Stimulated activated naive B cell treated with anti-CD40 and anti-IgM and Interleukin-4, amounts not matched to agents 10 μg/mL and 1 μg/mL and 100 μg/mL, for 72 hours (primary cell): ENCODE measurements around the gene USHBP1.
A peak's percentile ranks its signal among the peaks of the same experiment; 100 is the strongest.

Experiments used
- ATAC-seq, 2 donors: fragments of 150-1000 bp; cut with Tn5 transposase; replicated peaks; 2 replicates each; pipeline ENCODE4 v1.10.0; 2021; ENCODE audit warnings: moderate library complexity in 1 of 2
- DNase-seq: peaks from one replicate; pipeline ENCODE4 v3.0.0; 2021
- H3K27ac Mint-ChIP-seq: one replicate; pipeline ENCODE4 v1.8.0; 2022; ENCODE audit warnings: mild to moderate bottlenecking, mixed read lengths
- H3K27me3 Mint-ChIP-seq, 2 donors: one replicate each; pipeline ENCODE4 v1.8.0; 2022; ENCODE audit warnings: mixed read lengths in 2 of 2
- H3K36me3 Mint-ChIP-seq, 2 donors: one replicate each; pipeline ENCODE4 v1.8.0; 2022; ENCODE audit warnings: mixed read lengths in 2 of 2, mild to moderate bottlenecking in 1 of 2
- H3K4me1 Mint-ChIP-seq, 2 donors: one replicate each; pipeline ENCODE4 v1.8.0; 2022; ENCODE audit warnings: mixed read lengths in 2 of 2, mild to moderate bottlenecking in 1 of 2
- H3K4me3 Mint-ChIP-seq, 2 donors: one replicate each; pipeline ENCODE4 v1.8.0; 2022; ENCODE audit warnings: mild to moderate bottlenecking in 2 of 2, mixed read lengths in 2 of 2, moderate library complexity in 1 of 2
- H3K9me3 Mint-ChIP-seq, 2 donors: one replicate each; pipeline ENCODE4 v1.8.0; 2022; ENCODE audit warnings: mixed read lengths in 2 of 2, mild to moderate bottlenecking in 1 of 2

USHBP1 gene

DNA sequence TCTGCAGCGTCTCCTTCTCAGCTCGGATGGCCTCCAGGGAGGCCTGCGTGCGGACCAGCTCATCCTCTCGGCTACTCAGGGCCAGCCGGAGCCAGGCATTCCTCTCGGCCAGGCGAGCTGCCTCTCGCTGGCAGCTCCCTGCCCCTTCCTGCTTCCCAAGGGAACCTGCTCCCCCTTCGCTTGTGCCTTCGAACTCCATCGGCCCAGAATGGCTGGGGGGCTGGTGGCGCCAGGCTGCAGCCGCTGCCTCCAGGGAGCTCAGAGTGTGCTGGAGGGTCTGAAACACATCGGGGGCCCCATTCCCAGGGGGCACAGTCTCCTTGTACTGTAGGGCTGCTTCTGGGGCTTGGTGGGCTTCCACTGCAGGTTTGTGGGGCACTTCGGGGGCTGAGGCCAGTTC lies 2.0 kb downstream of the USHBP1 start:
- H3K9me3 Mint-ChIP-seq = peaks cover 8 to 10% of the 10 kb centered on the region in 2 donors
- ATAC-seq (no peak), DNase-seq (no peak)
- H3K27ac Mint-ChIP-seq = no peak overlapping the region
- peaks cover 3 to 5% of the 10 kb centered on the region in 2 donors for H3K36me3 Mint-ChIP-seq
- H3K27me3 Mint-ChIP-seq = peaks cover 0 to 4% of the 10 kb centered on the region in 2 donors
- H3K4me3 Mint-ChIP-seq = no peak overlapping the region
- H3K4me1 Mint-ChIP-seq = peaks cover 6 to 9% of the 10 kb centered on the region in 2 donors

DNA sequence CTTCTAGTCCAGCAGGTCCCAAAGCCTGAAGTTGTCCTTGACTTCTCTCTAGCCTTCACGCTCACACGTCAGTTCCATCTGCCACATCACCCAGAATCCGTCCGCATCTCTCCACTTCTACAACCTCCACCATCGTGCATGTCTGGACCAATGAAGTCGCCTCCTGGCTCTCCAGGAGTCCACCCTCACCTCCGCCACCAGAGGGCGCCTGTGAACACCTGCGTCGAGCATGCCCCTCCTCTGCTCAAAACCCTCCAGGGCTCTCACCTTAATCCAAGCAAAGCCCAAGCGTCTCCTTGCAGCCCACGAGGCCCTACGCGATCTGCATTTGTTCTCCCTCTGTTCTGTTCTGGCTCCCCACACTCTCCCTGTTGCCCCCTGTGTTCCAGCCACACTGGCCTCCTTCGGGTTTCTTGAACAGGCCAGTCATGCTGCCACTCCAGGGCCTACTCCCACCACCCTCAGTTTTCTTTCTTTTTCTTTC lies 3.7 kb downstream of the USHBP1 start:
- DNase-seq (peak; percentile 78), ATAC-seq (peak; percentile 99)
- Mint-ChIP-seq H3K36me3 (peaks cover 3 to 5% of the 10 kb centered on the region in 2 donors), H3K9me3 (peaks cover 8 to 10% of the 10 kb centered on the region in 2 donors), H3K4me1 (peaks cover 6 to 9% of the 10 kb centered on the region in 2 donors), H3K27ac (no peak overlapping the region), H3K27me3 (peaks cover 0 to 4% of the 10 kb centered on the region in 2 donors), H3K4me3 (no peak overlapping the region)

DNA sequence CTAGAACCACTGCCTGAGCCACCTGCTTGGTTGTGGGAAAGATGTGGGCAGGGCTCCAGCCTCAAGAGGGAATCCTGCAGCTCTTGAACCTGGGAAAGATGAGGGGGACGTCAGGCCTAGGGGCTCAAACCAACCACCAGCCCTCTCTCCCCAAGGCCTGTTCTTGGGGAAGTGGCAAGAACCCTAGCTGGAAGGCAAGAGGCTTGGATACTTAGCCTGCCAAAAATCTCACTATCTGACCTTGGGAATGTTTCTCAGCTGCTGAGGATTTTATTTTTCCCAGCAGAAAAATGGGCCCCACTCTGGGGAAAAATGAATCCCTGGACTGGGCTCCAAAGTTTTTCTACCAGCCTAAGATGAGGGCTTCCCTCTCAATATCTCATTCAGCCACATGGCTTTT lies 4.6 kb downstream of the USHBP1 start:
- peaks cover 6 to 9% of the 10 kb centered on the region in 2 donors for H3K4me1 Mint-ChIP-seq
- H3K4me3 Mint-ChIP-seq = no peak overlapping the region
- peaks cover 8 to 10% of the 10 kb centered on the region in 2 donors for H3K9me3 Mint-ChIP-seq
- no peak overlapping the region for H3K27ac Mint-ChIP-seq
- DNase-seq = no peak
- peaks cover 0 to 4% of the 10 kb centered on the region in 2 donors for H3K27me3 Mint-ChIP-seq
- ATAC-seq = no peak
- H3K36me3 Mint-ChIP-seq = peaks cover 3 to 5% of the 10 kb centered on the region in 2 donors

DNA sequence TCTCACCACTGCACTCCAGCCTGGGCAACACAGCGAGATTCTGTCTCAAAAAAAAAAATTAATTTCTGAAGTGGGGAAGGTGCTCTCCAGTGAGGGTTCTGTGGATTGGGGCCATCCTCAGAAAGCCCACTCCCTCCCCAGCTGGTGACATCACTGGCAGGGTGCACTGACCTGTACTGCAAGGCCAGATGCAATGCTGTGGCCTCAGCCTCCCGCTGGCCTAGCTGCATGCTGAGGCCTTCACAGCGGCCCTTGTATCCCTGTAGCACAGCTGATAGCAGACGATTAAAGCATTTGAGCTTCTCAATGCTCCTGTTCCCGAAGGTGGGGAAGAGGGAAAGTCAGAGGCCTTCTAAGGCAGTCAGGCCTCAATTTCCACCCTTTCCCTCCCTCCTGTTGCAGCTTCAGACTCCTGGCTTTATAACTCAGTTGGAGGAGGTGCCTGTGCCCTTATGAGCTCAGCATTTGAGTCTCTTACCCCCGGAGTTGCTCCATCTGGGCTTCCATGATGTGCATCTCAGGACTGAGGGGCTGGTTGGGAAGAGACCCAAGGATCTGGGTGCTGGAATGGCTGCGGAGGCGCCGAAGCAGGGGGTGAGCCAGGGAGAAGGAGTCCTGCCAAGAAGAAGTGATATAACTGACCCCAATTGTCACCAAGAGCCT lies 5.3 kb downstream of the USHBP1 start:
- ATAC-seq (no peak), DNase-seq (no peak)
- H3K27ac Mint-ChIP-seq = no peak overlapping the region

DNA sequence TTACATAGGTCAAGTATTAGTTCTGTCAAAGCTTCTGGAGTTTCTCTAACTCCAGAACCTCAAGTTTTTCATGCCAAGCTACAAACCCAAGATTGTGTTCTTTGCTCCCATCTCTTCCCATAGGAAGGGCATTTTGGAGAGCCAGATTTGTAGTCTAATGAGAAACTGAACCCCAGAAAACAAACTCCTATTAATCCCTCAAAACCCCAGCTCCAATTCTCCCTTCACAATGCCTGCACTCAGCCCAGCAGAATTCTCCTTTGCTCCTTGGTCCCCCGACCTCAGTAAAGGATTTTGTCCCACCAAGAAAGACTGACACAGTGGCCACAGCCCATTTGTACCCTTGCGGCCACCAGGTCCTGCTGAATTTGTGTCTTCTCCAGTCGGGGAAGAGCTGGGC lies 8.4 kb downstream of the USHBP1 start:
- peaks cover 0 to 4% of the 10 kb centered on the region in 2 donors for H3K27me3 Mint-ChIP-seq
- peaks cover 5 to 6% of the 10 kb centered on the region in 2 donors for H3K4me1 Mint-ChIP-seq
- H3K9me3 Mint-ChIP-seq = peaks cover 8 to 10% of the 10 kb centered on the region in 2 donors
- DNase-seq (no peak), ATAC-seq (no peak)
- no peak overlapping the region for H3K27ac Mint-ChIP-seq
- no peak overlapping the region for H3K4me3 Mint-ChIP-seq
- H3K36me3 Mint-ChIP-seq = peaks cover 3 to 5% of the 10 kb centered on the region in 2 donors

More for the DNA sequence above, 5.3 kb downstream of the USHBP1 start:
- H3K4me3 Mint-ChIP-seq = no peak overlapping the region
- peaks cover 8 to 10% of the 10 kb centered on the region in 2 donors for H3K9me3 Mint-ChIP-seq
- peaks cover 5 to 6% of the 10 kb centered on the region in 2 donors for H3K4me1 Mint-ChIP-seq
- peaks cover 0 to 4% of the 10 kb centered on the region in 2 donors for H3K27me3 Mint-ChIP-seq
- peaks cover 3 to 5% of the 10 kb centered on the region in 2 donors for H3K36me3 Mint-ChIP-seq

DNA sequence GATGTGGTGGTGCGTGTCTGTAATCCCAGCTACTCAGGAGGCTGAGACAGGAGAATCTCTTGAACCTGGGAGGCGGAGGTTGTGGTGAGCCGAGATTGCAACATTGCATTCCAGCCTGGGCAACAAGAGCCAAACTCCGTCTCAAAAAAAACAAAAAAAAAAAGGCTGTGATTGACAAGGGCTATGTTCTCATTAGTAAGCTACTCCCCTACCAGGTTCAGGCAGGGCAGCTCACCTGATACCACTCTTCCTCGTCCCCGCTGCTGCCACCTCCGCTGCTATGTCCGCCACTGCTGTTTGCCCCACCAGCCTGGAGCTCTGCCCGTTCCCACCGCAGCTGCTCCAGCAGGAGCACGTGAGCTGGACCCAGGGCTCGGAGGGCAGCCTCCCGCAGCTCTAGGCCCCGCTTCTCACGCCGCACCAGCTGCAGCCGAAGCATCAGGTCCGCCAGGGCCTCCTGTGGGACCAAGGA lies 9.4 kb downstream of the USHBP1 start:
- no peaks in the 10 kb centered on the region for H3K4me1 Mint-ChIP-seq
- ATAC-seq (no peak), DNase-seq (no peak)
- H3K4me3 Mint-ChIP-seq = no peak overlapping the region
- H3K9me3 Mint-ChIP-seq = peaks cover 5 to 6% of the 10 kb centered on the region in 2 donors
- no peak overlapping the region for H3K27ac Mint-ChIP-seq
- no peaks in the 10 kb centered on the region for H3K36me3 Mint-ChIP-seq
- H3K27me3 Mint-ChIP-seq = no peaks in the 10 kb centered on the region

DNA sequence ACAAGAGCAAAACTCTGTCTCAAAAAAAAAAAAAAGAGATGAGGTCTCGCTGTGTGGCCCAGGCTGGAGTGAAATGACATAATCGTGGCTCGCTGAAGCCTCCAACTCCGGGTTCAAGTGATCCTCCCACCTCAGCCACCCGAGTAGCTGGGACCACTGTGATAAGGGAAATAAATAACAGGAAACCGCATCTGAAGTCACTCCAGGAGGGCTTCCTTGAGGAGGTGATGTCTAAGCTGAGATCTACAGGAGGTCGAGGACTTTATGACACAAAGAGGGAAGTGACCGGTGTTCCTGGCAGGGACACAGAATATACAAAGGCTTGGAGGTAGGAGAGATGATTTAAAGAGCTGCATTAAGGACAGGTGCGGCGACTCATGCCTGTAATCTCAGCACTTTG lies 9.9 kb downstream of the USHBP1 start:
- H3K9me3 Mint-ChIP-seq = peaks cover 3 to 4% of the 10 kb centered on the region in 2 donors
- H3K27ac Mint-ChIP-seq = no peak overlapping the region
- ATAC-seq (no peak), DNase-seq (no peak)
- H3K36me3 Mint-ChIP-seq = no peaks in the 10 kb centered on the region
- no peaks in the 10 kb centered on the region for H3K4me1 Mint-ChIP-seq
- no peaks in the 10 kb centered on the region for H3K27me3 Mint-ChIP-seq
- no peak overlapping the region for H3K4me3 Mint-ChIP-seq

DNA sequence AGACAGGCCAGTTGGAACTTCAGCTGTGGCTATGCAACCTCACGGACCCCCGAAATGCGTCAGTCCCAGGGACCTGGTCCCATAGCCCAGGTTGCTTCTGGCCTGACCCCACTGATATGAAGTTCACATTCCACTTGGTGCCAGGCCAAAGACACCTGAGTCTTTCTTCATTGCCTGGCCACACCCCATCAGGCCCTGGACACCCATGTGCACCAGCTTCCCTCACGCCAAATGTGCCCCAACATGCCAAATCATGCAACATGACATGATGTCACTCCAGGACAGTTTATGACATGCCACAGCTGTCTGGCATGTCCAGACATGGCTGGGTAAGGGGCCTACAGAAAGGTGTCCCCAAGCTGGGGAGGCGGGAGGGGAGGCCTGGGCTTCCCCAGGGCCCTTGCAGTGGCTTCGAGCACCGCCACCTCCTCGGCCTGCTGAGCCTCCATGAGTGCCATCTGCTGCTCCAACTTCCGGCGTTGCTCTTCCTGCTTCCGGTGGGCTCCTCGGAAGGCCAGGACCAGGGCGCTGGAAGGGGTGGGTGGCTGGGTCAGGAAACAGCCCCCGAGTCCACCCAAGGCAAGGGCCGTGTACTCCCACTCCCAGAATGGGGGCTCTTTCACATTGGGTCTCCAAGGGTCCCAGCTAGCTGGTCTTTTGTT lies 14.5 kb downstream of the USHBP1 start:
- H3K4me3 Mint-ChIP-seq = no peak overlapping the region

DNA sequence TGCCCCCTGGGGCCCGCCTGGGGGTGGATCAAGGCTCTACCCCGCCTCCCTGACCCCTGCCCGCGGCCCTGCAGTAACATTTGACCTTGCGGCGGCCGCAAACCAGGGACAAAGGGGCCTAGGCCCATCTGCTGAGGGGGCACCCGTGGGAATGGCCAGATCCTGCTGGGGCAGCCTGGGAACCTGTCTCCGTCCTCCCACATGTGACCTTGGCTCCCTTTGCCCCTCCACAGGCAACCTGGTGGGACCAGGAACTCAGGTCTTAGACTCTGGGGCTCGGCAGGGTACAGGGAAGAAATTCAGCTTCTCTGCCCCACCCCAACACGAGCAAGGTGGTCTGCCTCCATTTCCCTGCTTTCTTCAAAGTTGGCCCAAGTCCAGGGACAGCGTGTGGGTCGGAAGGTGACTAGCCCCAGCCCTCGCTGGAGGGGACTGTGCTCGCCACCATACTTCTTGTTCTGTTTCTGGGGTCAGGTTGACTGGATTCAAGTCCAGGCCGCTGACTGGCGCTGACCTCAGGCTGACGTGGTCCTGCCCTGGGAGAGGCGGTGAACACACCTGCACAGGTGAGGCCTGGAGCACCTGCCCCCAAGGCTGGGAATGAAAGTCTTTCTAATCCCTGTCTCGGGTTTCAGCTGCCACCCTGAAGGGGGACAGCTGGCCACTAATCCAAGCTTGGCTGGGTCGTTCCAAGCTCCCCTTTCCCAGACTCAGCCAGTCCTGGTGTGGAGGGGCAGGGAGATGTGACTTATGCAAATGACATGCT lies 16.4 kb downstream of the USHBP1 start:
- no peaks in the 10 kb centered on the region for H3K36me3 Mint-ChIP-seq
- DNase-seq (no peak), ATAC-seq (no peak)
- no peak overlapping the region for H3K27ac Mint-ChIP-seq
- no peak overlapping the region for H3K4me3 Mint-ChIP-seq
- H3K9me3 Mint-ChIP-seq = no peaks in the 10 kb centered on the region
- H3K4me1 Mint-ChIP-seq = peaks cover 12 to 15% of the 10 kb centered on the region in 2 donors
- no peaks in the 10 kb centered on the region for H3K27me3 Mint-ChIP-seq

More for the DNA sequence above, 14.5 kb downstream of the USHBP1 start:
- no peak overlapping the region for H3K27ac Mint-ChIP-seq
- no peaks in the 10 kb centered on the region for H3K9me3 Mint-ChIP-seq
- peaks cover 8 to 15% of the 10 kb centered on the region in 2 donors for H3K4me1 Mint-ChIP-seq
- no peaks in the 10 kb centered on the region for H3K36me3 Mint-ChIP-seq
- ATAC-seq (no peak), DNase-seq (no peak)
- no peaks in the 10 kb centered on the region for H3K27me3 Mint-ChIP-seq

DNA sequence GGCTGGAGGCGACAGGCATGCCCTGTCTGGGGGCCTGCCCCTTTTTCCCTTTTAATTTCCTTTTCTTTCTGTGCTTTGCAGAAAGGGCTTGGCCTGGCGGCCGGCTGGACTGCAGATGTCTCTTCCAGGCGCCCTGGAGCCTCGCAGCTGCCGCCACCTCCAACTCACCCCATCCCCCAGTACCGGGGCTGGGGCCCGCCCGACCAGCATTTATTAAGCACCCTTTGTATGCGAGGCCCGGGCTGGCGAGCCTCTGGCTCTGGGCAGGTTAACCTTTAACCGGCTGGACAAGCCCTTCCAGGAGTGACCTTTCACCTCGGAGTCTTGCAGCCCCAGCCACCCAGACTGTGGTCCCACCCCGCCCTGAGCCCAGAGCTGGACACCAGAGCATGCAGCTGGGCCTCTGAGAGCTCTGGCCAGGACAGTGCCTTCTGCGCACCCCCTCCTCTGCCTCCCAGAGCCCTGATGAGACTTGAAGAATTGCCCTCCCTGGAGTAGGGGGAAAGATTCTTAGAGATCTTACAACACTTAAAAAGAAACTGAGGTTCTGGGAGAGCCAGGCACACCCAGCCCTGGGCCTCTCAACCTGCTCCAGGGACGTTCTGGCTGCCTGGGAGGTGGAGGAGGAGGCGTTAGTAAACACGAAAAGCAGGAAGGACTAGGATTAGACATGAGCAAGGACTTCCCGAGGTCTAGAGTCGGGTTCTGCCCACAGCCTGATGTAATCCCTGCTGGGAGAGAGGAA lies 17.7 kb downstream of the USHBP1 start:
- peak overlapping the region; percentile 98 for H3K4me3 Mint-ChIP-seq
- ATAC-seq (peak; percentile 10 to 20), DNase-seq (no peak)

DNA sequence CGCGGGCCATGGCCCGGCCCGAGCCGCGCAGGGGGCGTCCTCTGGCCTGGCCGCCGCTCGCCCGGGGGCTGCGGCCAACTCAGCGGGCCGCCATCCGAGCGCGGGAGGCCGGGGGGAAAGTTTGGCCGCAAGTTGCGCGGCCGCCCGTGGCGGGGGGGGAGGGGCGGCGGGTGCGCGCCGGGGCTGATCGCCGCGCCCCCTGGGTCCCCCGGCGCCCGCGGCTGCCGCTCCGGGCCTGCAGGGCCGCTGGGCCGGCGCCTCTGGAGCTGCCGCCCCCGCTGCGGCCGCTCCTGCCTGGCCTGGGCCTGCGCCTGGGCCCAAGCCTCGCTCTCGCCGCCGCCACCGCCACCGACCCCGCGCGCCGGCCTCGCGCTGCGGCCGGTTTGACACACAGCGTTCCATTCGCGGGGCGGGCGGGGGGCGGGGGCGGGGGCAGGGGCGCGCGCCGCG lies 19.0 kb downstream of the USHBP1 start, which contains the start of gene NR2F6:
TSS of gene NR2F6 (minus strand) at position 385 of the 450 bp plus-strand sequence. CDS start 699 bp downstream, outside the sequence.
- peaks cover 21 to 23% of the 10 kb centered on the region in 2 donors for H3K4me1 Mint-ChIP-seq
- no peak for DNase-seq
- peak in 1 of 2 donors; percentile 27 for ATAC-seq
- H3K4me3 Mint-ChIP-seq = peak within 1 kb of the TSS; percentile 98
- H3K9me3 Mint-ChIP-seq = no peaks in the 10 kb centered on the region
- peak within 1 kb of the TSS; percentile 99 for H3K27ac Mint-ChIP-seq
- peaks cover 0 to 4% of the 10 kb centered on the region in 2 donors for H3K36me3 Mint-ChIP-seq
- H3K27me3 Mint-ChIP-seq = no peaks in the 10 kb centered on the region

More for the DNA sequence above, 17.7 kb downstream of the USHBP1 start:
- peaks cover 20 to 21% of the 10 kb centered on the region in 2 donors for H3K4me1 Mint-ChIP-seq
- no peaks in the 10 kb centered on the region for H3K9me3 Mint-ChIP-seq
- H3K27me3 Mint-ChIP-seq = no peaks in the 10 kb centered on the region
- no peaks in the 10 kb centered on the region for H3K36me3 Mint-ChIP-seq
- peak overlapping the region; percentile 75 for H3K27ac Mint-ChIP-seq

DNA sequence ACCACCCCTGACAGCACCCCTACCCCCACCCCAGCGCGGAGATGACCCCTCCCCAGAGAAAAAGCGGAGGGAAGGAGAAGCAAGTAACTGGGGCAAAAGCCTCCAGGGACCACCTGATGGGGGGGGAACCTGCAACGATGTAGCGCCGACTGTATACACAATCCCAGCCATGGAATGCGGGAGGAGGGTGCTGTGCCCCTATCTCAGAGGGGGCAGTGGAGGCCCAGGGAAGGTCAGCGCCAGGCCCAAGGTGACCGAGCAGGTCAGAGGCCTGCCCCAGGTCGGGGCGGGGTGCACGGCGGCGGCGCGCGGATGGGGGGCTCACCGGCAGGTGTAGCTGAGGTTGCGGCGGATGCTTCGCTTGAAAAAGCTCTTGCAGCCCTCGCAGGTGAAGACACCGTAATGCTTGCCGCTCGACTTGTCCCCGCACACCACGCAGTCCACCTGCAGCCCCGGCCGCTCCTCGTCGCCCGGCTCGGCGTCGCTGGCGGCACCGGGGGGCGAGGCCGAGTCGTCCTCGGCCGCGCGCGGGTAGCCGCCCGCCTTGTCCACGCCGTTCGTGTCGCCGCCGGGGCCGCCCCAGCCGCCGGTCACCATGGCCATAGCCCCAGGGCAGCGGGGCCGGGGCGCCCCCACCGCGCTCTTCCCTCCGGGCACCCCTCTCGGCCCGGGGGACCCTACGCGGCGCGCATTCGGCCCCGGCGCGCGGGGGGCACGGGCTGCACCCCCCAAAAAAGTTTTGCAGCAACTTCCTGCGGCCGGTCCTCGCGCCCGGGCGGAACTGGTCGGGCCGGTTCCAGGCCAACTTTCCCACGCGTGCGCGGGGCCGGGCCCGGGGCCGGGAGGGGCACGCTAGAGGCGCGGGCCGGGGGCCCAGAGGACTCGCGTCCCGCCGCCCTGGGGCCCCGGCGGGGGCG lies 19.7 kb downstream of the USHBP1 start:
- H3K4me3 Mint-ChIP-seq = peak overlapping the region; percentile 71 to 84
- H3K27me3 Mint-ChIP-seq = no peaks in the 10 kb centered on the region
- DNase-seq (no peak), ATAC-seq (peak in 1 of 2 donors; percentile 22)
- H3K9me3 Mint-ChIP-seq = no peaks in the 10 kb centered on the region
- peak overlapping the region; percentile 92 for H3K27ac Mint-ChIP-seq
- peaks cover 0 to 5% of the 10 kb centered on the region in 2 donors for H3K36me3 Mint-ChIP-seq
- H3K4me1 Mint-ChIP-seq = peaks cover 21 to 23% of the 10 kb centered on the region in 2 donors
